ENCODE data around the gene CNTNAP2.

GRCh38 chr7:147771344-147771743 is 1654.7 kb downstream of the CNTNAP2 start:
- TF ChIP-seq POLR2A (IDR thresholded peaks at IDR 0.05), result no peak
- TF ChIP-seq, protein P1, sequence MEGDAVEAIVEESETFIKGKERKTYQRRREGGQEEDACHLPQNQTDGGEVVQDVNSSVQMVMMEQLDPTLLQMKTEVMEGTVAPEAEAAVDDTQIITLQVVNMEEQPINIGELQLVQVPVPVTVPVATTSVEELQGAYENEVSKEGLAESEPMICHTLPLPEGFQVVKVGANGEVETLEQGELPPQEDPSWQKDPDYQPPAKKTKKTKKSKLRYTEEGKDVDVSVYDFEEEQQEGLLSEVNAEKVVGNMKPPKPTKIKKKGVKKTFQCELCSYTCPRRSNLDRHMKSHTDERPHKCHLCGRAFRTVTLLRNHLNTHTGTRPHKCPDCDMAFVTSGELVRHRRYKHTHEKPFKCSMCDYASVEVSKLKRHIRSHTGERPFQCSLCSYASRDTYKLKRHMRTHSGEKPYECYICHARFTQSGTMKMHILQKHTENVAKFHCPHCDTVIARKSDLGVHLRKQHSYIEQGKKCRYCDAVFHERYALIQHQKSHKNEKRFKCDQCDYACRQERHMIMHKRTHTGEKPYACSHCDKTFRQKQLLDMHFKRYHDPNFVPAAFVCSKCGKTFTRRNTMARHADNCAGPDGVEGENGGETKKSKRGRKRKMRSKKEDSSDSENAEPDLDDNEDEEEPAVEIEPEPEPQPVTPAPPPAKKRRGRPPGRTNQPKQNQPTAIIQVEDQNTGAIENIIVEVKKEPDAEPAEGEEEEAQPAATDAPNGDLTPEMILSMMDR (IDR thresholded peaks at IDR 0.05), result no peak

All from tibial nerve (tissue), 3 donors.